HG03565 (cell line): ENCODE results near the gene WDR75.
A peak's percentile ranks its signal among the peaks of the same experiment; 100 is the strongest.

Experiments
- ATAC-seq: cut with Tn5 transposase; IDR thresholded peaks from one replicate; pipeline ENCODE4 v1.9.1; 2021; ENCODE audit warnings: mild to moderate bottlenecking, moderate library complexity; ENCODE audit not compliant: unreplicated experiment

WDR75 gene

GRCh38 chr2:189498205-189498604 lies 56.9 kb downstream of the WDR75 start:
- ATAC-seq: no peak

DNA sequence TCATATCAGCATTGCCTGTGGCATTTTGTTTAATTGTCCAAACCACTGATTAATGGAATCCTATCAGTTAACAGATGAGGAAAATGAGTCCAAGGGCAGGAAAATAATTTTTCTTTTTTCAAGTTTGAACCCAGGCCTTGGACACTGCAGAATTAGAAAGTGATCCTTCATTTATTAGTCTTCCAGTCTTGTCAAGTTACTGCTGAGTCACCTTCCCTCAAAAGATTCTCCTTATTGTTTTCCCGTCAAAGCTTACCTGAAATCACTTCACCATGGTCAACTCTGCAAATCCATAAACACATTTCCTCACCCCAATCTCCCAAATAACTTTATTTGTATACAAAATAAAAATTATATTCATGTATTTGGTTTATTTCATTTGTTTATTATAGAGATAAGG lies 57.9 kb downstream of the WDR75 start:
- ATAC-seq: no peak

DNA sequence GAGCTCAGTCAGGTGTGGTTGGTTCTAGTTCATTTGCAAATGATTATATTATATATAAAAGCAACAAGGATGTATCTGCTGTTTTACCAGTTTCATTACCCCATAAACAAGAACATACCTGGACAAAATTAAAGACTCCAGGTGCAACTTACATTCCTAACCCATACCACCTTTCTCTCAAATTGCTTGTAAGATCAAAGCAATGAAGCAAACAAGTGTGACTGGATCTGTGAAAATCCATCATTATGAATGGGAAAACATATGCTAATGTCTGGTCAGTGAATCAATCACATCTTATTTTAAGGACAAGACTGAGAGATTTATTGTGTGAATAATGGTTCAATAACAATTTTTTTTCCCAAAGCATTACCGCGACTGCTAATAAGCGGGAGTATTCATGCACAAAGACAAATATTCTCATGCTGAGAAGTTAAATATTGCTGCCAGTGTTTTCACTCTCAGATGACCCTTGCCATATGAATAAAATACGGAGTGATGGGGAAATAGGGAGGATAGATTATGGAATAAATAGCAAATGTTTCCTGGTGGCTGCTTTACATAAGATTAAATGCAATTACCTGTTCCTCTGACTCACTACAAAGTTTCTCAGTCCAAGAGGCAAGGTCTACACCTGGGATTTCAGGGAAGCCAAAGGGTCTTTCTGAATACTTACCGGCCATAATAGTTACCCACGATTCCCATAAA lies 59.3 kb downstream of the WDR75 start:
- no peak for ATAC-seq

- ATAC-seq: no peak
Measured at GRCh38 chr2:189501487-189501886, 60.2 kb downstream of the WDR75 start.

- no peak for ATAC-seq
Measured at GRCh38 chr2:189502714-189503113, 61.4 kb downstream of the WDR75 start.

DNA sequence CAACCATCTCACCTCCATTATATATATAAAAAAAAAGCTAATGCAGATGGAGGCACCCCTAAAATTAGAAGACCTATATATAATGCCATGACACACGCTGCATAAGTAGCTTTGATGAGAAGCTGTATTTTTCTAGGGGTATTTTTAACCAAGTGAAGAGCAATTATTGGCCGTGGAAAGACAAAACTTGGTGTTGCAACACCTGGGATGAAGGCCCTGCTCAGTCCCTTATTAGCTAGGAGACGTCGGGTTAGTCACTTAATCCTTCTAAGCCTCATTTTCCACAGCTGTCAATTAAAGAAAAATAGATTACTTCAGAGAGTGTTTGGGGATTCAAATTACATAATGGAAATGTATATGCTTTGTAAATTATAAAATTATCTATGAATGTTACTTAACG lies 63.0 kb downstream of the WDR75 start:
- no peak for ATAC-seq

- ATAC-seq: no peak
Measured at GRCh38 chr2:189505492-189505891, 64.2 kb downstream of the WDR75 start.

DNA sequence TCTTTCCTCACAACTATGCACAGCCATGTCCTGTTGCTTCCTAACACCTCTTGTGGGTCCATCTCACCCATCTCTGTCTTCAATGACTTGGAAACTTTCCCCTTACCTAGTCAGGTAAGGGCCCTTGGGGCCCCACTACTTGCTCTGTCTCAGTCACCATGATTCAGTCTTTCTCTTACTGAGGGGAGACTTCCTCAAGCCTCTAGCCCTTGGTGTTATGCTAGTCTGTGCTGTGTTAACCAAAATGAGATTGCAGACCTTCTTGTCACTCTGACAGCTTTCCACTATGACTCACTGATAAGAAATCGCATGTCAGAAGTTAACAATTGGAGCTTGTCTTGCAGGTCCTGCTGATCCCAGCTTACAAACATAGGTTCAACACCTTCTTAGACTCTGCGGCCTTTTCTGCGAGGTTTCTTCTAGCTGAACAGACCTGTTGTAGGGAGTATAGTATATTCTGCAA lies 65.3 kb downstream of the WDR75 start:
- no peak for ATAC-seq

GRCh38 chr2:189511210-189511959 lies 70.1 kb downstream of the WDR75 start:
- no peak for ATAC-seq

GRCh38 chr2:189511960-189512319 lies 70.7 kb downstream of the WDR75 start:
- no peak for ATAC-seq

- no peak for ATAC-seq
Measured at GRCh38 chr2:189512879-189513278, 71.6 kb downstream of the WDR75 start.

- no peak for ATAC-seq
Measured at GRCh38 chr2:189514104-189514503, 72.8 kb downstream of the WDR75 start.

DNA sequence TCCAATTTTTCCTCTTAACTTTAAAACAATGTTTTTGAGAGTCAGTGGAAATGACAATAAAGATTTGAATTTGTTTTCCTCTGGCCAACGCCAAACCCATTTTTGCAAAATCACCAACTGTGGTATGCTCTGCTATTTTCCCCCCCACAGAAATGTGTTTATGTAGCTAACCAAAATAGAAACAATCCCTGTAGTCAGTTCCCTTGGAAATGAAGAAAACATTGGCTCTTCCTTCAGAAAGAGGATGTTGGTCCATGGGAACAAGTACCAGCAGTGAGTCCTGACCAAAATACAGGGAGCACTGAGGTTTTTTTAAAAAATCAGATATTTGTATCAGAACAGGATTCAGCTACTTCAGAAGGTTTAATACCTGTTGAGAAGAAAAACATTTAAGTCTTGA lies 74.0 kb downstream of the WDR75 start:
- ATAC-seq: no peak

DNA sequence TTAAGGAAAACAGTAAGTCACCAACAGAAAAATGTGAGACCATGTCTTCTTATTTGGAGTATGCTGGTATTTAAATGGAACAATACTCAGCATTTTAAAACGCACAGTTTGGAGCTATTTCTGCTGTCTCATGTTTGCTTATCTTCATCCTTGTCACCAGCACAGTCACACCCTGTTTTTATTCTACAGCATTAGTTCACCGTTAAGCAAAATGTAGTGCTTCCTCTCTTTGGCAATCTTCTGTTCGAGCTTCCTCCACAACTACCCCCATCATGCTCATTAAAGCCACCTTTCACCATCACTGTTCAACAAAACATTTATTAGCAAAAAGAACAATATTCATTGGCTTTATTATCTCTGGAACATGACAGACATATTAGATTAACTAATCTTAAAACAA lies 75.3 kb downstream of the WDR75 start:
- no peak for ATAC-seq

- no peak for ATAC-seq
Measured at GRCh38 chr2:189517847-189518535, 76.7 kb downstream of the WDR75 start.

DNA sequence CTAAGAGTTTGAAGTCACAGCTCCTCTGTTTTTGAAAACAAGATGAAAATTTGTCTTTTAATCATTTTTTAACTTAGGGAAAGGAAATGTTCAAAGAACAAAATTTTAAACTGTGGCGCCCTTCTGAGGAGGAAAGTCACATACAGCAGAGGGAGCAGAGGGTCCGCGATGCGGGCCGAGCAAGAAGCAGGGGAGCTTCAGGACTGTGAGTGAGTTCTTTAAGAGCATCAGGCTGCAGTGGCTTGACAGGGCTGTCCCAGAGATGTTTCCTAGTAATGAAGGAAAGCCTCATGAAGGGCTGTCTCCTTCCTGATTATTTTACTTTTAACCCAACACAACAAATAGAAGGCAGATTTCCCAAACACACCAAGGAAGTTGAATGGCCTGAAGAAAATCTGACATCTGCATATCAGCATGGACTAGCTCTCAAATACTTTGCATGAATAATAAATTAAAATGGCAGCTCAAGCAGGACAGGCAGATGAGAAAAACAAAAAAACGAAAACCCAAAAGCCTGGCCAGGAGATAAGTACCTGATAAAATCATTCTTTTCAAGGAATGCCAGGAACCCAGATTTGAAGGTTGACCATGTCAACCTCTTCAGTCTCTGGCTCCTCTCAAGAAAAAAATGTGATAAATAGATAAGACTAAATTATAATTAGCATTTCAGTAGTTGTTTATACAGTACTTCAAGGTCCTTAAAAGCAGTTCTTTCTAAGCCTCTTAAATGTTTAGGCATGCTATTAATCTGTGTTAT lies 78.5 kb downstream of the WDR75 start:
- ATAC-seq: no peak

DNA sequence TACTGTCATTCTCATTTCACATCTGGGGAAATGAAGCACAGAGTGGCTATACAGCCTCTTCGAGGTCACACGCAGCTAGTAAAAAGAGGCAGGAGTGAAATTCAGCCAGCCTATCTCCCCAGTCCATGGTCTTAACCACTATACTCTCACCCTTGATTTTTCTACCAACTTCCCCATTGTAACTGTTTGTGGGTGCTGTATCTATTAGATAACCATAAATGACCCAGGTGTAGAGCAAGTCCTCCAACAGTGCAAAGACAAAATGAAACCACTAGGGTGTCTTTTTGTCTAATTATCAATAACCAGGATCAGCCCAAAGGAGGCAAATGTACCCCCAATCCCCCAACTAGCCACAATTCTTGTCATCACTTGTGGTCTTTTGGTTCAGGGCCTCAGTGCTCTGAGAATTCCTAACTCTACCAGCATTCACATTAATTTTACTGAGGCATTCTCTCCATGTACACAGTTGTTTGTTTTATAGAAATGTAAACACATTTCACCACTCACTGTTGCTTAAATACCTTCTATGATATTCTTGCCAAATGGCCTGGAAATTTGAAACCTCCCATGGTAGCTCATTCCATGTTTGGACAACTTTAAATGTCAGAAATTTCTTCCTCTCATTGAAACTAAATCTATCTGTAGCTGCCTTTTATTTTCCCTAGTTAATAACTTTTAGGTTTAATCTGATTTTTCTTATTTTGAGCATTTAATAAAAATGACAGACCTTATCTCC lies 80.6 kb downstream of the WDR75 start:
- peak; percentile 74 for ATAC-seq

DNA sequence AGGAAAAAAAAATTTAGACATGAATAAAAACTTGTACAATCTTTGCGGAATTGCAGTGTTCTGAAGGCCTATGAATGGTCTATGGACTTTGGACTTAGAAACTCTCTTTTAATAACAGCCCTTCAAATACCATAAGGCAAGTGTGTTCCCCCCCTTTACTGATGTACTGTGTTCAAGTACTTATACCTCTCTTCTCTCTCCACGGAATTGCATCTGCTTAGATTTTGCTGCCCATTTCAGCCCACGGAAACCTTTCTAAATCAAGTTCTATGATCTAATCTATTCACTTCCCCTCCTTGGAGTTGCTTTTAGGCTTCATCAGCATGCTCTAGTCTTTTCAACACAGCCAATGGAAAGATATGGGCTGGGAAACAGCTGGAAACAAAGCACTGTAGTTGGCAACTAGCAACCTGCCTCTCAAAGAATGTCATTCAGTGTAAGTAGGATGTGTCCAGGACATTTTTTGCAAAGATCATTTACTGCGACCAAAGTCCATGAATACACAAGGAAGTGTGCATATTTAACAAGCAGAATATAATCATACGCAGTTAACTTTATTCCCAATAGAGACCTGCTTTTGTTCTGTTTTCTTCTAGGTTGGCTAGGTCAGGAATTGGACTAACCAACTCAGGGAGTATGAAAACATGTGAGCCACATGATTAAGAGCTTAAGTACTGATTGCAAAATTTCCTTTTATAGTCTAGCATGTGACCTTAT lies 81.3 kb downstream of the WDR75 start:
- ATAC-seq: no peak

GRCh38 chr2:189524746-189525145 lies 83.5 kb downstream of the WDR75 start:
- no peak for ATAC-seq
